IMR-90 (cell line): ENCODE measurements around the gene GP9. TPM values are rescaled to one million over a fixed set of nuclear protein-coding genes. Genes with fewer than 3 reads are reported as not detected.
A peak's percentile ranks its signal among the peaks of the same experiment; 100 is the strongest.

Source experiments
- ATAC-seq: fragments of 200-7000 bp; cut with Tn5 transposase; 2 replicates; pipeline ENCODE4 v1.9.1; 2020; ENCODE audit warnings: low read depth, mild to moderate bottlenecking, moderate library complexity
- BruUV-seq: library from RNA; stranded (reverse); fragments of 400-500 nt; replicated peaks from 2 replicates; lab custom pipeline; 2021; lab: Mats Ljungman, UMichigan
- CTCF ChIA-PET: fragments of 300-600 bp; formaldehyde crosslinking; extraction: SDS; loops from one replicate; lab custom pipeline; 2021; ENCODE audit warnings: antibody characterized with exemption; lab: Yijun Ruan, JAX
- POLR2A ChIA-PET: fragments of 300-600 bp; sonication (Branson Sonifier 250); formaldehyde crosslinking; loops from one replicate; lab custom pipeline; 2022; ENCODE audit warnings: antibody characterized with exemption; ENCODE audit not compliant: unreplicated experiment; lab: Charles Lee
- DNase-seq: peaks from one replicate; pipeline ENCODE4 v3.0.0; 2013
- H2AFZ ChIP-seq: replicated peaks from 2 replicates; pipeline ENCODE3; 2013; ENCODE audit warnings: low read length, mild to moderate bottlenecking; ENCODE audit not compliant: poor library complexity
- H2AK5ac ChIP-seq: 2 replicates; pipeline ENCODE4 v1.6.1; 2013; ENCODE audit warnings: low read depth, low read length, inconsistent platforms
- H2AK9ac ChIP-seq: replicated peaks from 2 replicates; pipeline ENCODE3; 2013; ENCODE audit warnings: mild to moderate bottlenecking, low read depth, low read length, moderate library complexity; ENCODE audit not compliant: poor library complexity
- H2BK120ac ChIP-seq: 2 replicates; pipeline ENCODE4 v1.6.1; 2013; ENCODE audit warnings: low read depth, low read length, inconsistent platforms
- H2BK15ac ChIP-seq: 3 replicates; pipeline ENCODE4 v1.6.1; 2013; ENCODE audit warnings: low read depth, low read length, inconsistent platforms
- H2BK20ac ChIP-seq: 2 replicates; pipeline ENCODE4 v1.6.1; 2013; ENCODE audit warnings: low read depth, mild to moderate bottlenecking, inconsistent platforms, low read length, moderate library complexity
- H2BK5ac ChIP-seq: 2 replicates; pipeline ENCODE4 v1.6.1; 2013; ENCODE audit warnings: mild to moderate bottlenecking, low read depth, low read length, inconsistent platforms; ENCODE audit not compliant: poor library complexity, severe bottlenecking
- H3K14ac ChIP-seq: replicated peaks from 2 replicates; pipeline ENCODE4 v1.6.1; 2013; ENCODE audit warnings: low read depth, low read length, inconsistent platforms
- H3K18ac ChIP-seq: 2 replicates; pipeline ENCODE4 v1.6.1; 2013; ENCODE audit warnings: low read depth, low read length, control low read depth
- H3K23ac ChIP-seq: 2 replicates; pipeline ENCODE4 v1.6.1; 2013; ENCODE audit warnings: low read depth, low read length, inconsistent platforms
- H3K27ac ChIP-seq: 2 replicates; pipeline ENCODE4 v1.5.1; 2013; ENCODE audit warnings: mild to moderate bottlenecking, control low read depth, low read length; ENCODE audit not compliant: insufficient read depth
- H3K27me3 ChIP-seq: 2 replicates; pipeline ENCODE4 v1.6.1; 2013; ENCODE audit warnings: low read length; ENCODE audit not compliant: control insufficient read depth, insufficient read depth
- H3K36me3 ChIP-seq: 2 replicates; pipeline ENCODE4 v1.6.1; 2013; ENCODE audit warnings: low read length, mixed read lengths; ENCODE audit not compliant: control insufficient read depth, insufficient read depth
- H3K4ac ChIP-seq: 2 replicates; pipeline ENCODE4 v1.6.1; 2013; ENCODE audit warnings: low read depth, low read length, inconsistent platforms
- H3K4me1 ChIP-seq: 2 replicates; pipeline ENCODE4 v1.6.1; 2013; ENCODE audit warnings: low read length, mixed read lengths; ENCODE audit not compliant: control insufficient read depth, insufficient read depth
- H3K4me2 ChIP-seq: 2 replicates; pipeline ENCODE4 v1.6.1; 2013; ENCODE audit warnings: low read depth, mild to moderate bottlenecking, control low read depth, low read length, moderate library complexity
- H3K4me3 ChIP-seq: 2 replicates; pipeline ENCODE4 v1.5.1; 2013; ENCODE audit warnings: low read depth, mild to moderate bottlenecking, control low read depth, low read length, moderate library complexity; ENCODE audit not compliant: insufficient read depth
- H3K56ac ChIP-seq: 2 replicates; pipeline ENCODE4 v1.6.1; 2013; ENCODE audit warnings: low read length, inconsistent platforms; ENCODE audit not compliant: insufficient read depth; ENCODE audit errors: extremely low read depth
- H3K79me1 ChIP-seq, 2 experiments: 2 replicates each; pipeline ENCODE4 v1.6.1; 2013; ENCODE audit warnings: low read length in 2 of 2, inconsistent platforms in 1 of 2, low read depth in 1 of 2
- H3K9ac ChIP-seq: 2 replicates; pipeline ENCODE4 v1.6.1; 2013; ENCODE audit warnings: low read depth, low read length, control low read depth
- H3K9me1 ChIP-seq: 2 replicates; pipeline ENCODE4 v1.6.1; 2013; ENCODE audit warnings: low read length, inconsistent platforms; ENCODE audit not compliant: insufficient read depth
- H3K9me3 ChIP-seq: 2 replicates; pipeline ENCODE4 v1.6.1; 2013; ENCODE audit warnings: low read length; ENCODE audit not compliant: control insufficient read depth, insufficient read depth
- H4K20me1 ChIP-seq: 2 replicates; pipeline ENCODE4 v1.6.1; 2013; ENCODE audit warnings: low read length, inconsistent platforms; ENCODE audit not compliant: insufficient read depth
- H4K5ac ChIP-seq: 2 replicates; pipeline ENCODE4 v1.6.1; 2013; ENCODE audit warnings: mild to moderate bottlenecking, low read depth, low read length, control low read depth
- H4K8ac ChIP-seq, 2 experiments: 2 replicates each; pipeline ENCODE4 v1.6.1; 2013; ENCODE audit warnings: low read depth in 2 of 2, low read length in 2 of 2, control low read depth in 1 of 2, inconsistent platforms in 1 of 2
- H4K91ac ChIP-seq: 2 replicates; pipeline ENCODE4 v1.6.1; 2013; ENCODE audit warnings: low read depth, low read length, inconsistent platforms; ENCODE audit not compliant: insufficient read depth
- CEBPB ChIP-seq: IDR thresholded peaks from 2 replicates; pipeline ENCODE4 v1.6.1; 2012; ENCODE audit warnings: low read depth, low read length, improper control_type of control experiment
- CHD1 ChIP-seq: IDR thresholded peaks from 2 replicates; pipeline ENCODE4 v1.6.1; 2012; ENCODE audit warnings: low read depth, low read length, improper control_type of control experiment
- FOS ChIP-seq: fragments of 150-350 bp; IDR thresholded peaks from 2 replicates; pipeline ENCODE4 v1.6.1; 2016; ENCODE audit warnings: low read depth, low read length
- MAZ ChIP-seq: IDR thresholded peaks from 2 replicates; pipeline ENCODE4 v1.6.1; 2012; ENCODE audit warnings: low read depth, mild to moderate bottlenecking, low read length, improper control_type of control experiment, moderate library complexity, borderline replicate concordance
- MXI1 ChIP-seq: IDR thresholded peaks from 2 replicates; pipeline ENCODE4 v1.6.1; 2012; ENCODE audit warnings: low read depth, mild to moderate bottlenecking, low read length, moderate library complexity, borderline replicate concordance
- NFE2L2 ChIP-seq: fragments of 150-350 bp; IDR thresholded peaks from 2 replicates; pipeline ENCODE4 v1.6.1; 2016; ENCODE audit warnings: low read depth, mild to moderate bottlenecking, low read length
- RCOR1 ChIP-seq: IDR thresholded peaks from 2 replicates; pipeline ENCODE4 v1.6.1; 2012; ENCODE audit warnings: mild to moderate bottlenecking, low read length, improper control_type of control experiment; ENCODE audit not compliant: insufficient replicate concordance
- RFX5 ChIP-seq: IDR thresholded peaks from 2 replicates; pipeline ENCODE4 v1.8.0; 2012; ENCODE audit warnings: low read depth, mild to moderate bottlenecking, low read length, moderate library complexity
- SMC3 ChIP-seq: fragments of 150-350 bp; IDR thresholded peaks from 2 replicates; pipeline ENCODE4 v1.6.1; 2016; ENCODE audit warnings: low read depth, mild to moderate bottlenecking, antibody characterized with exemption, low read length, moderate library complexity
- WGBS, 2 experiments: methylation state at CpG; one replicate each; pipeline versions ENCODE4 v1.1.5 to v1.1.7; 2013; ENCODE audit warnings: missing lambda C conversion rate in 2 of 2; ENCODE audit not compliant: insufficient read length in 1 of 2; ENCODE audit errors: extremely low coverage in 2 of 2; 5-methylcytosine and 5-hydroxymethylcytosine counted together
- dilution Hi-C: fragments of 300-500 bp; cut with HindIII; formaldehyde crosslinking; loops from one replicate; pipeline ENCODE4 v1.14.3; 2018; ENCODE audit warnings: low sequenced_read_pairs; ENCODE audit not compliant: unreplicated experiment
- in situ Hi-C: fragments of 300-500 bp; cut with MboI; formaldehyde crosslinking; loops from 3 replicates; pipeline ENCODE4 v1.14.3; 2019; ENCODE audit warnings: low sequenced_read_pairs, inconsistent platforms, mixed read lengths
- intact Hi-C: fragments of 100-400 bp; cut with micrococcal nuclease; formaldehyde crosslinking; loops from 2 replicates; pipeline ENCODE4 v1.10.0; 2022
- polyA plus RNA-seq, 3 experiments: library from polyadenylated mRNA; depleted of rRNA; stranded (reverse); fragments of >200 nt; gene quantifications; 2 replicates each; pipeline ENCODE4 v1.2.3, GENCODE V29; 2012; ENCODE audit warnings: low replicate concordance in 1 of 3
- total RNA-seq: library from RNA; depleted of rRNA; stranded (reverse); fragments of >200 nt; gene quantifications from 2 replicates; pipeline ENCODE4 v1.2.3, GENCODE V29; 2012
- TF ChIP-seq, protein P1 (sequence below): fragments of 150-350 bp; IDR thresholded peaks from 2 replicates; pipeline ENCODE4 v1.6.1; 2016; ENCODE audit warnings: low read depth, mild to moderate bottlenecking, low read length, moderate library complexity, borderline replicate concordance
- TF ChIP-seq, protein P2 (sequence below): conservative IDR thresholded peaks from 2 replicates; pipeline ENCODE4 v1.5.1; 2012; ENCODE audit warnings: mild to moderate bottlenecking, low read depth, low read length, improper control_type of control experiment

Gene GP9
- total and polyA plus RNA-seq, 2 of the 4 experiments (the other 2 are of a cell fraction) = not detected

- peak overlapping the region; percentile 52; the same call in 1 of the 2 replicates for H3K18ac ChIP-seq
- dilution Hi-C loops (no loop called here), intact Hi-C loops (no loop called here), in situ Hi-C loops (no loop called here)
- ATAC-seq = no peak
- H4K5ac ChIP-seq = peak overlapping the region; percentile 81; the same call in 1 of the 2 replicates
- peaks cover 3% of the 10 kb centered on the region; the same call in 1 of the 2 replicates for H3K9me3 ChIP-seq
- no peak overlapping the region for H2AK9ac ChIP-seq
- no peak overlapping the region for H3K9ac ChIP-seq
- 88% methylated on average over 10 of the region's 15 CpGs; no CpG with 5 or more reads in 1 of the 2 experiments for WGBS, 2 experiments
- no peak overlapping the region for H3K56ac ChIP-seq
- H3K4me1 ChIP-seq = peaks cover 19% of the 10 kb centered on the region
- peak overlapping the region; percentile 32; the same call in 1 of the 2 replicates for H2BK120ac ChIP-seq
- peaks cover 5% of the 10 kb centered on the region for H3K9me1 ChIP-seq
- H3K4ac ChIP-seq = no peak overlapping the region; the same call in 1 of the 2 replicates
- ChIA-PET CTCF (interaction anchor here (1.2 kb wide), 1 partner anchor 55 kb away, joined by 3 read pairs; no protein-coding TSS in a partner anchor), POLR2A (no interaction called here)
- BruUV-seq = no TSS peak
- H2BK15ac ChIP-seq = no peak overlapping the region
- no peak for DNase-seq
- H4K20me1 ChIP-seq = no peaks in the 10 kb centered on the region
- TF ChIP-seq, protein P1, sequence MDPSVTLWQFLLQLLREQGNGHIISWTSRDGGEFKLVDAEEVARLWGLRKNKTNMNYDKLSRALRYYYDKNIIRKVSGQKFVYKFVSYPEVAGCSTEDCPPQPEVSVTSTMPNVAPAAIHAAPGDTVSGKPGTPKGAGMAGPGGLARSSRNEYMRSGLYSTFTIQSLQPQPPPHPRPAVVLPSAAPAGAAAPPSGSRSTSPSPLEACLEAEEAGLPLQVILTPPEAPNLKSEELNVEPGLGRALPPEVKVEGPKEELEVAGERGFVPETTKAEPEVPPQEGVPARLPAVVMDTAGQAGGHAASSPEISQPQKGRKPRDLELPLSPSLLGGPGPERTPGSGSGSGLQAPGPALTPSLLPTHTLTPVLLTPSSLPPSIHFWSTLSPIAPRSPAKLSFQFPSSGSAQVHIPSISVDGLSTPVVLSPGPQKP = no peak
- TF ChIP-seq RFX5 (no peak), CEBPB (no peak), NFE2L2 (no peak), MXI1 (no peak), CHD1 (no peak), SMC3 (no peak), RCOR1 (no peak), MAZ (no peak), FOS (no peak)
- TF ChIP-seq, protein P2, sequence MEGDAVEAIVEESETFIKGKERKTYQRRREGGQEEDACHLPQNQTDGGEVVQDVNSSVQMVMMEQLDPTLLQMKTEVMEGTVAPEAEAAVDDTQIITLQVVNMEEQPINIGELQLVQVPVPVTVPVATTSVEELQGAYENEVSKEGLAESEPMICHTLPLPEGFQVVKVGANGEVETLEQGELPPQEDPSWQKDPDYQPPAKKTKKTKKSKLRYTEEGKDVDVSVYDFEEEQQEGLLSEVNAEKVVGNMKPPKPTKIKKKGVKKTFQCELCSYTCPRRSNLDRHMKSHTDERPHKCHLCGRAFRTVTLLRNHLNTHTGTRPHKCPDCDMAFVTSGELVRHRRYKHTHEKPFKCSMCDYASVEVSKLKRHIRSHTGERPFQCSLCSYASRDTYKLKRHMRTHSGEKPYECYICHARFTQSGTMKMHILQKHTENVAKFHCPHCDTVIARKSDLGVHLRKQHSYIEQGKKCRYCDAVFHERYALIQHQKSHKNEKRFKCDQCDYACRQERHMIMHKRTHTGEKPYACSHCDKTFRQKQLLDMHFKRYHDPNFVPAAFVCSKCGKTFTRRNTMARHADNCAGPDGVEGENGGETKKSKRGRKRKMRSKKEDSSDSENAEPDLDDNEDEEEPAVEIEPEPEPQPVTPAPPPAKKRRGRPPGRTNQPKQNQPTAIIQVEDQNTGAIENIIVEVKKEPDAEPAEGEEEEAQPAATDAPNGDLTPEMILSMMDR = no peak
- no peak overlapping the region for H3K4me3 ChIP-seq
- H3K23ac ChIP-seq = no peak overlapping the region
- H2BK5ac ChIP-seq = no peak overlapping the region
- H3K36me3 ChIP-seq = no peaks in the 10 kb centered on the region
- H2BK20ac ChIP-seq = peak overlapping the region; percentile 49; the same call in 1 of the 2 replicates
- H4K8ac ChIP-seq = no peak overlapping the region
- peak overlapping the region; percentile 20; the same call in 1 of the 2 replicates for H2AK5ac ChIP-seq
- no peak overlapping the region; the same call in 1 of the 2 replicates for H3K4me2 ChIP-seq
- peaks cover 28% of the 10 kb centered on the region for H3K27me3 ChIP-seq
- H3K27ac ChIP-seq = no peak overlapping the region; the same call in 1 of the 2 replicates
- H4K91ac ChIP-seq = no peak overlapping the region
- no peak overlapping the region for H3K14ac ChIP-seq
- no peak overlapping the region for H2AFZ ChIP-seq
- no peaks in the 10 kb centered on the region for H3K79me1 ChIP-seq
Observed at GRCh38 chr3:129025108-129025507, 35.5 kb upstream of the GP9 start.
